Limb (tissue), 2 donors: ENCODE measurements around the gene ASCL3.
"Not testable (repeated sequence)": the region's sequence is repeated elsewhere in the genome, so short reads cannot be mapped to it uniquely, and the experiment has no call there.

Experiments used
- DNase-seq, 2 donors: peaks; one replicate each; pipeline ENCODE4 v3.0.0-alpha.2; 2016; ENCODE audit errors: extremely low spot score in 2 of 2

ASCL3 gene

DNA sequence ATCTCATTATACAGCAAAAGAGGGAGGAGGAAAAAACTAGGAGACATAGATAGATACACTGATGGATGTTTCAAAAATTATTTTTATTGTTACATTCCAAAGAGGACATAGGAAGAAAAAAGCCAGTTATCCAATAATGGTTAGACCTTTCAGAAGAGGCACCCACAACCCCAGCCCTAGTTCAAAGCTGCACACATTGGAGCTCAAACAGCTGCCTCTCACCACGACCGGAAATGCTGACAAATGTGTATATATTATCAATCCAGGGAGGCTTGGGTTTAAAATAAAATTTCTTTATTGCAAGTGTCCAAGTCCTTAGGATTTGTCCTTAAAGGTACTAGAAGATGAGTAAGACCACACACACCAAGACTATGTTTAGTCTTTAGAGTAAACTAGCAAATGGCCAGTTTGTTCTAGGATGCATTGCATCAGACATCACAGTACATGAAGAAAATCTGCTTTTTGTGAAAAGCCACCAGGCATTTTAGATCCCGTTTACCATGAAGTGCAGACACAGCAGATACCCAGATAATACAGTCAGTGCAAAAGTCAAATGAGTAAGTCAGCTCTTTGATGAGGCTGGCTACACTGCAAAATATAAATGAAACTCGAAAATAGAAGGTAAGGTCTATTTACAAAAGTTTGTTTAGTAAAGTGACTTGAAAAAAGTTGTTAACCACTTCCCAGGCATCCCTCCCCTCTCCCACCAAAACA is 4.6 kb upstream of the ASCL3 start:
- DNase-seq, result no peak

DNA sequence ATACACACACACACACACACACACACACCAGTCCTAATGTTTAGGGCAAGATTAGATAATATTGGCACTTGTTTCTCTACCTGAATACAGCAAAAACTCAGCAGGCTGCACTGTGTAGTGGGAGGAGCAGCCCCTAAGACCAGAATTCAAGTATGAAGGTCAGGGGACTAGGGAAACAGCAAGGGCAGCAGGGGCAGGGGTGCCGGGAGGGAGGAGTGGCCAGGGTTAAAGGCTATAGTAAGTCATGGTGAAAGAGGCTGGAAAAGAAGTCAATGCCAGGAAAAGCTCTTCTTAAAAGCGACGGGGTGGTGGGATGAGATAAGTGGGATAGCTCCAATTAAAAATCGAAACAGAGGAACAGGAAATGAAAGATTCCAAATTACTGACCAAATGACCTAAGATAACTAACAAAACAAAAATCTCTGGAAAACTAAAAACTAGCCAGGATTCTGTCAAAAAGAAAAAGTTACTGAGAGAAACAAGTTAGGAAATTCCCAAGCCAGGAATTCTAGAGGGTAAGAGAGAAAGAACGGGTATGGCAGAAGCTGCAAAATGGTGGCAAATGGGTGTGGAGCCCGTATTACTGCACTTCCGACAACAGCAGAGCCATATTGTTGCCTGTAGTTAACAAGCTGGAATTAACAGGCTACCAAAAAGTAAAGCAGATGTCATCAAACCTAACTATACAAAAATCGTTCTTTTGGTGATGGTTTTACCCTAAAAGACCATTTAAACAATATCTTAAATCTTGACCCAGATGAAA is 1.3 kb downstream of the ASCL3 start:
- DNase-seq, result no peak

DNA sequence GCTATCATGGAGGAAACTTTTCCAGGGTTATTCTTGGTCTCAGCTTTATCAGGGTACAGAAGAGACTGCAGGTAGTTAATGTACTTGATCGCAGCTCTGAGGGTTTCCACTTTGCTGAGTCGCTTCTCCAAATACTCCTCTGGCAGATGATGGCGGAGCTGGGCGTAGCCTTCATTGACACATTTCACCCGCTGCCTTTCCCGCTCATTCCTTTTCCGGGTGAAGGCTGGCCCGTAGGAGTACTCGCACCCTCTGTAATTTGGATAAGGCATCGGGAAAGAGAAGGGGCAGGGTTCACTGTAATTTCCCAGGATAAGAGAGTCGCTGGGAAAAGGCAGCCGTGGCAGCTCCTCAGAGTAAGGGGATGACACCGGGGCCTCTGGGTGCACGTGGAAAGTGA is 5.2 kb downstream of the ASCL3 start:
- DNase-seq, result no peak

DNA sequence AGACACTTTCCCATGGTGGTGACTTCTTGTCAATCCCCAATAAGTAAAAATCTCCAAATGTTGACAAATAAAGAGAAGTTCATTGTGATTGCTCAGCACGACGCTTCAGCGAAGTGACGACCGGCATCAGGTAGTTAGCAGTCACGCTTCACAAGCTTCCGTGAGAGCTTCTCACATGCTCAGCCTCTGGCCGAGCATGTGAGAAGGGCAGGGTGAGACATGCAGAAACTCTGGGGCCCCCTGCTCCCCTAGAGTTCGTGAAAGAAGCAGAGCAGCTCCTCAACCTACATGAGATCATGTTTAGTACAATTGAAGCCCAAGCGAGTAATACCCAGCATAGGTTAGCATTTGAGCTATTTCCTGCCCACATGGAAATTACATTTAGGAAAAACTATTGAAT is 5.7 kb downstream of the ASCL3 start:
- DNase-seq, result no peak

DNA sequence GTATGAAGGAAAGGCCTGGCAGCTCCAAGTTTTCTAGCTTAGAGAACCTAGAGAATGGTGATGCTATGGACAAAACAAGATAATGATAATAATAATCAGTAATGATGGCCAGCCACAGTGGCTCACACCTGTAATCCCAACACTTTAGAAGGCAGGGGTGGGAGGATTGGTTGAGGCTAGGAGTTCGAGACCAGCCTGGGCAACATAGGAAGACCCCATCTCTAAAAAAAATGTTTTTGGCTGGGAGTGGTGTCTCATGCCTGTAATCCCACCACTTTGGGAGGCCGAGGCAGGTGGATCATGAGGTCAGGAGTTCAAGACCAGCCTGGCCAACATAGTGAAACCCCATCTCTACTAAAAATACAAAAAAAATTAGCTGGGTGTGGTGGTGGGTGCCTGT is 7.0 kb downstream of the ASCL3 start:
- DNase-seq, result not testable (repeated sequence)

DNA sequence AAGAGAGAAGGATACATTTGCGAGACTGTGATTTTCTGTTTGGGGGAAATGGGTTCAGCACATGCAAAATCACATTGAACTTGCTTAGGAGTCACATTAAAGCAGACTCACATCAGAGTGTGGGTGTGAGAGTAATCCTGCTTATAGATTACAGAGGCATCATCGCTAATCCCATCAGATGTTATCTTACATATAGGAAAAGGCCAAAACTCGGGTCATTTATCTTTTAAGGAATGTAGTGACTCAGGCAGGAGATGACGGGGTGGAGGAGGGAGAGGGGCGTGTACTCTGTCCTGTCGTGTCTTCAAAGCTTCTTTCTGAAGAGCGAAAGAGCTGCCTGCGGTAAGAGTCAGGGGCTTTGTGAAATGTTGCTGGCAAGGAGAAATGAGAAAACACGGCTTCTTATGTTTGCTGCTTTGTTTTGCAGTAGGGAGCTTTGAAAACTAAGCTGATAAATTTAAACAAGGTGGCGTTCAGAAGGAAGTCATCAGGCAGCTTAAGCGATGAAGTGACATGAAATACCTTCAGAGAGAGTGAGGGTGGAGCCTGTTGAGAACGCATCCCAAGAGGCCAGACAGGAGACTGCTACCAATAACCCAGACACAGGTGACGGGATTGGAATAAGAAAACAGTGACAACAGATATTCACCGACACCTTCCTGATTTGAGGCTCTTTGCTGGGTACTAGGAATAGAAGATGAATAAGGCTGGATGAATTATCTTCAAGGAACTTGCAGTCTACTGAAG is 7.9 kb downstream of the ASCL3 start:
- no peak for DNase-seq

DNA sequence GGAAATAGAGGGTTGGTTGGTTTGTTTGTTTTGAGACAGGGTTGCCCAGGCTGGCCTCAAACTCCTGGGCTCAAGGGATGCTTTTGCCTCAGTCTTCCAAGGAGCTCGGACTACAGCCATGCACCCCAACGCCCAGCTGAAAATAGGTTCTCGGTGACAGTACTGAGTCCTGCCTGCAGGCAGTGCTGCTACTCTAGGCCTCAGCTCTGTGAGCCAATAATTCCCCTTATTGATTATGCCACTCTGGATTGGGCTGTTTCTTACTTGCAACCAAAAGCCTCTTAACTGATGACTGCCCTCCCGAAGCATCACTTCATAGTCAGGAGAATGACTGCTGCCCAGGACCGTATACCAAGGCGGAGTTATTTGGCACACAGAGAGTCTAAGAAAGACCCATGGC is 8.9 kb downstream of the ASCL3 start:
- DNase-seq, result no peak

DNA sequence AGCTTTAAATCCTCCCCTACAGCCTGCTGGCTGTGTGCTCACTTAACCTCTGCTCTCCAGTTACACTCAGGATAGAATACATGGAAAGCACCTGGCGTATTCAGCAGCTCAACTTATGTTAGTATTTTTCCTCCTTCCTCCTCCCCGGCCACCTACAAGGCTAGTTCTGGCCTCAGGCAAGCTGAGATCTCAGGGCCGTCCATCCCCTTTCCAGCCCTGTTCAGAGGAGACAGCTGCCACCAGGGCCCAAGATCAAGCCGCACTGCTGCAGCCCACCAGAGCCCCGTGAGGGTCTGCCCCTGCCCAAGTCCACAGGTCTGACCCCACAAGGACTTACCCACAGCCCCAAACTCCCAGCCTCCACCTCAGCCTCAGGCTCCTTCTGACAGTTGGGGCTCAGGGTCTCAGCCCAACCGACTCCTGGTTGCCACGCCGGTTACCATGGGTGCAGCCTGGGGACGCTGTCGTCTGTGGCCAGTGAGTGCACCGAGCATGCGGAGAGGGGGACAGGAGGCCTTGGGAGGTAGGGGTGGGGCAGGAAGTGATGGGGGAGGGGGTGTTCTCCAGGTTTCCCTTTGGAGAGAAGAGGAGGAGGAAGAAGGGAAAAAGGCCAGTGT is 10.1 kb downstream of the ASCL3 start, which contains the start of gene C11orf16:
Gene C11orf16, minus strand, starts transcription at position 384 of the 617 bp plus-strand sequence. CDS start 639 bp downstream, outside the sequence.
- DNase-seq, result no peak

DNA sequence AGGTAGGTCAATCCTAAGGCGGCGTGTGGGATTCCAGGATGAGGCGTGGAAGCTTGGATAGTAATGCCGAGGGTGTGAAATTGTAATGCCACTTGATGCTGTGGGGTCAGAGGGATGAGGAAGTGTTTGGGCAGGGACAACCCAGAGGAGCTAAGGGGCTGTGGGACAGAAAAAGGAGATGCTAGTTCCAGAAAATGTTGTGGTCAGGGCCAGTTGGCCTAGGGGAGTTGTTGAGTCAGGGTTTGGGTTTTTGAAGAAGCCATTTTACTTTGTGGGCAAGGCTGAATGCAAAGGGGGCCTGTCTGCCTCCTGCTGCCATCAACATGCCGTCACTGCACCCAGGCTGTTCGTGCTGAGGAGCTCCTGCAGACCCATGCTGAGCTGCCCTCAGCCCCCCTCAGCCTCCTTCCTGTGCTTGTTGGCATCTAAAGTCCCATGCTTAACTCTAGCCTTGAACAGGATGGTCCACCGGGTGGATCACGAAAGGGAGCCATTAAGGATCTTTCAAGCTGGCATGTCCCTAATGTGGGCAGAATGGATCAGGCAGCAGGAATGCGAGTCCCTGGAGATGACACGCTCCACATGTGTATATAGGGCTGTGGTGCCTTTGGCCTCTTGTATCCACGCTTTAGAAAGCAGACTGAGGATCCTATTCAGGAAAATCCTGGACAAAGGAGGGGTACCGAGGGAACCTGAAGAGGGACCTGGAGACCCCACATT is 12.2 kb downstream of the ASCL3 start:
- DNase-seq, result no peak

DNA sequence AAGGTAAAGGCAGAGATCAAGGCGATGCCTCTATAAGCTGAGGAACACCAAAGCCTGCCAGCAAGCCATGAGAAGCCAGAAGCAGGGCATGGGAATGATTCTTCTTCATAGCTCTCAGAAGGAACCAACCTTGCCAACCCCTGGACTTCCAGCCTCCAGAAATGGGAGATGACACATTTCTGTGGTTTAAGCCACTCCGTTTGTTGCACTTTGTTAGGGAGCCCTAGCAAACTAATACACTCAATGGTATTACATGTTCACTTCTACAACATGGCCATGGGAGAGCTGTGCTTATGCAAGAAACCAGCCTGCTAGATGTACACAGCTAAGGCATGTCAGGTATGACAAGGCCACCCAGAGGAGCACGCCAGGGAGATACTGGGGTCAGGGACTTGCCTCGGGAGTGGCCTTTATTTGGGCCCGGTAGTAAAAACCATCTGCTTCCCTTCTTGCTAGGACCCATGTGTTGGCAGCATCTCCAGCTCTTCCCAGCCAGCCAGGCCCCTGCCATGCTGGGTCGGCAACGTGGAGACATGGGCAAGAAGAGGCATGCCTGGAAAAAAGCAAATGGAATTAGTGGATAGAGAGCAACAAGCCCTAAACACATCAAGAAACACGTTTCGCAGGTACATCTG is 13.7 kb downstream of the ASCL3 start:
- DNase-seq, result no peak

DNA sequence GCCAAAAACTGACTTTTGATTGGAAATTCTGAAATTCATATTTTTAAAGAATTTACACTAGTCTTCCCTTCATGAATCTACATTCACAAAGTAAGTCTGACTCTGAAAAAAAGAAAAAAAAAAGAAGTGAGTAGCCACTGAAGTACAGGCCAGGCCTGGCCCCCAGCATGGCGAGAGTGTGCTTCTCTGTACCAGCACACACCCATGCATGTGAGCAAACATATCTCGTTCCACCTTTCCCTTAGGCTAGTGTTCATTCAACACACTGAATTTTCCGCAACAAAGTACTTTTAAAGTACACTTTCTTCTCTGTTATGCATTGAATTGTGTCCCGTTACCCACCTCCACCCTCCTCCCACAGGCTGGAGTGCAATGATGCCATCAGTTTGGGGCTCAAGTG is 14.6 kb downstream of the ASCL3 start:
- DNase-seq, result no peak

DNA sequence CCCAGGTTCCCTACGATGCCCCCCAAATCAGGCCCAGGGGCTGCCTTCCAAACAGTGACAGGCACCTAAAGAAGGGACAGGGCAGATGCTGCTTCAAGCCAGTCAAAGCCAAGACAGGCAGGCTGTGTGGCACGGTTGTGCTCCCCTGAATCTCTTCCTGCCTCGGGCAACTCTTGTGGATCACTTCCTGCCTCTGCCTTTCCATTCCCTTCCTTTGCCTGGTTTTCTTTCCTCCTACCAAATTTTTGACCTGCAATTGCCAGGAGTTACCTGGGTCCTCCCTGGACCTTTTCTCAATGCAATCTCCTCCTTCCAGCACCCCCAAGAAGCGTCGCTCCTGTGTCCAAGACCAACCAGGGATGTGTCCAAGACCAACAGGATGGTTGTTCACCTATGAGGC is 15.6 kb downstream of the ASCL3 start:
- DNase-seq, result no peak

DNA sequence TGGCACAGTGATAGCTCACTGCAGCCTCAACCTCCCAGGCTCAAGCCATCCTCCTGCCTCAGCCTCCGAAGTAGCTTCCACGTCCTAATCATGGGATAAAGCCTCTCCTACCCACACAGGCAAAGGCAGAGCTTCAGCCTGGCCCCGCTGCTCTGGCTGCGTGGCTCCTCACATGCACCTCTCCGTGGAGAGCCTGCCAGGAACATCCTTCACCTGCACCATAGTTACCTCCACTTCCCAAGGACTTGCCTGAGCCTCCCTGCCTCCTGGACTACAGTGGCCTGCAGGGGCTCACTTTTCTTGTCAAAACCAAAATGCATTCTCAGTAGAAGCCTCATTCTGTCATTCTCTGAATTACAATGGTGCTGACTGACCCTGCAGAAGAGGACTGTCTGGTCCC is 16.6 kb downstream of the ASCL3 start:
- no peak for DNase-seq

DNA sequence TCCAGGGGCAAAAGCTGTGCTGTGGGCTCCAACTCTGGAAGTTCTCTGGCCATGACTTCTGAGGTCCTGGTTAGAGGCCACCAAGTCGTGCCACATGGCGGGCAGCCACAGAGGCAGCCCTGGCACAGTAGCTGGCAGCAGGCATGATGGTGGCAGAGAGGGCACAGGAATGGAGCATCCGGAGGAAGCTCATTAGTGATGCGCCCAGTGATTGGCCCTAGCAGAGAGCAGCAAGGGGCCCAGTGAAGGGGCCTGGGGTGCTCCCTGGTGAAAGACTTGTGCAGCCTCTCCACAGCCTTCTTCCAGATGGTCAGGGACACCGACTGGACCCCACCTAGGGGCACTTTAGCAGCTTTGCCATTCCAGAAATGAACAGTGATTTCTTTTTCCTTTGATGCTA is 17.1 kb downstream of the ASCL3 start:
- no peak for DNase-seq

DNA sequence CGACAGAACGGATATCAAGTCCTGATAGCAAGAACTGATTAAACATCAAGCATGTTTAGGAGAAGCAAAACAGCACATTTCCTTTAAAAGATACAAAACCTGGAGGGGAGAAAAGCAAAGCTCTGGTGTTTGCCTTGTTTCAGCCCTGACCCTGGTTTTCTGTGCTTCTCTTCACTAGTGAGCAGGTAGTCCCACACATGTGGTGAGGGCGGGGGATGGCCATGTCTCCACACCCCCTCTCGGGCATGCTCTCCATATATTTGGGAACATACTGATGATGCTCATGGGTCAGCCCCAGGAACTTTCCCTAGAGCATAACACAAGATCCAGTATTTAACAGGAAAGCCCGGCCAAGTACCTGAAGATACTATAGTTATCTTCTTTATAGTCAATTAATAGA is 20.1 kb downstream of the ASCL3 start:
- DNase-seq, result no peak

DNA sequence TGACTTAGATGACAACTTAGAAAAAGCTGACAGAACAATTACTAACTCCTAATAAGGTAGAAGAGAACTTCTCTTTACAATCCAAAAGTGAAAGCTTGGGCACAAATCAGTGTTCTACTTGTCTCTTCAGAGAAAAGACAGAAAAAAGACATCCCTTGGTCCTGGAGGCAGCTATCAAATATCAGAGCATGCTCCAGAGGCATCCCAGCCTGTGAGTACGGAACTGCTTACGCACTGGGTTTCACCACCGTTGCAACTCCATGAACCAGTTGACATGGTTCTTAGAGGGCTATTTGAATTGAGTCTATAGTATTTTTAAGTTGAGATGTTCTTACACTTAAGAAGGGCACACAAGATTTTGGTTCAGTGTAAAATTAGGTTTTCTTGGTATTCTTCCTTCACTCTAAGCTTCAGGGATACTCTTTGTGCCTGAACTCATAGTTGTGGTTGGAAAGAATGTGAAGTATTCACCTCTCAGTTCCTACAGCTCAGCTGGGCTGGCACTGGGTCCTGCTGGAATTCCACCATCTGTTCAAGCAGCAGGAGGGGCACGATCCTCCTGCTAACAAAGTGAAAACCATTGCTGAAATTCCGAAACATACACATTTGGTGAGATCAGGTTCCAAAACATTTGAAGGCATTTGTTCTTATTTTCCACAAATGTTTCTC is 25.5 kb downstream of the ASCL3 start:
- peak; percentile 67 to 83 for DNase-seq

DNA sequence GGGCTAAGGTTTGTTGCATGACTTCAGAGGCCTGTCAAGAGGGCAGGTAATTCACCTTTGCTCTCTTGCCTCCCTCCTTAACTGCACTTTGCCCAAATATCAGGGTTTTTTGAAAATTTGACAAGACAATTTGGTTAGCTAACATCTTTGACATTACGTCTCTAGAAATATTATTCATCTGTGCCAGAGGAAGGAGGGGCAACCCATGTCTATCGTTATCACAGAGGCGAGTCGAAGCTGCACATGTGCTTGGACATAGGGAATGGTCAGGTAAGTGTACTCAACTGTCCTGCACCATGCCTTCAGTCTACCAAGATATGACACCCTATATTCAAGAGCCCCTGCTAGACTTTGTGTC is 28.2 kb downstream of the ASCL3 start:
- no peak for DNase-seq

DNA sequence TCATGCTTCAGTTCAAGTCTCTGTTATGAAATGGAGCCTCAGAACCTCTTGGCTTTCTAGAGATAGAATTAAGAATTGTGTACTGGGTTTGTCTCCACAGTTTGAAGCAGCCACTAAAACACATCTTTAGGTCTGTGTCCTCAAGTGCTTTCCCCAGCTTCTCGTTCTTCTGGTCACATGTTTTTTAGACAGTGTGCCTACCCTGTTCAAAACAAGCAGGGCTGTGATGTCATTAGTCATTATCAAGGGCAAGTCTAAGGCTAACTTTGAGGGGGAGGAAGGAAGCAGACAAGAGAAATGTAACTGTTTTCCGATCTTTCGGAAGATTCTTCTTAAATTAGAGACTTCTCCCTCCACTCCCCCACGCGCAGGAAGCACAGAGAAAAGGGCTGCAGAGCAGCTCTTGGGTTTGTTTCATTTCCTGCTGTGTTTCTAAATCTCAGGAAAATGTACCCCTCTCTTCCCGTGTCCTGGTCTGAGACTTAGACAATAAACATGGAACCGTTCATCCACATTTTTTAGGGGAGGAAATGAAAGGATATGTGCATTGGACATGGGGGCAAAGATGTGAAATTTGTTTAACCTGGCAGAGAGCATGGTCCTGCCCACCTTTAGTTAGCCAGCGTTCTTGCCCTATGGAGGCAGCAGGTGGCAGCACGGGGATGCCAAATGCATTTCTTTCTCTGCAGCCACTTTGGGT is 28.7 kb downstream of the ASCL3 start:
- peak in 1 of 2 donors; percentile 64 for DNase-seq

DNA sequence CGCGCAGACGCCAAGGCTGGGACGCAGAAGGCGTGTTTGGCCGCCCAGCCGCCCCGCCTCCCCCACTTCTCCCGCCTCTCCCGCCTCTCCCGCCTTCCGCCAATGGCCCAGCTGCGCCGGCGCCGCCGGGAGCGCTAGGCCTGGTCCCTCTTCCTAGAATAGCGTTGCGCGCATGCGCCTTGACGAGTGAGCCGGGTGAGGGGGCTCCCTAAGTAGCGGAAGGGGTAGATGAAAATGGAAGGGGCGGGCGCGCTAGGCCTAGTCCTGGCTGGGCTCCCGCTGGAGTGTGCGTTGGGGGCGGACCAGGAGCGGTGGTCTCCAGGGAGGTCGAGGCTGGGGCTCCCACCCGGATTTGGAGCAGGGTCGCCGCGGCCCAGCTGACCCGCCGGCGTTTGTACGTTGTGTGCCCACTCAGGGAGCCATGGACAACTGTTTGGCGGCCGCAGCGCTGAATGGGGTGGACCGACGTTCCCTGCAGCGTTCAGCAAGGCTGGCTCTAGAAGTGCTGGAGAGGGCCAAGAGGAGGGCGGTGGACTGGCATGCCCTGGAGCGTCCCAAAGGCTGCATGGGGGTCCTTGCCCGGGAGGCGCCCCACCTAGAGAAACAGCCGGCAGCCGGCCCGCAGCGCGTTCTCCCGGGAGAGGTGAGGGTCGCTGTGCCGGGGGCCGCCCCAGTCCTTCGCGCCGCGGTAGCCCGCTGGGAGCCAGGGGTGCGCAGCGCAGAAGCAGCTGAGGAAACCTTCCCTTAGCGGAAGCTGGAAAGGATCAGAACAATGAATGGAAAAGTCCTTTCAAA is 31.6 kb downstream of the ASCL3 start, which contains the start of gene AKIP1:
Gene AKIP1, plus strand, starts transcription at position 161 of the 795 bp plus-strand sequence. Its CDS starts 261 bp downstream, at position 422.
- peak; percentile 99 for DNase-seq
